Prostate gland (tissue), 2 donors: ENCODE data around the gene SOX9. TPM values are rescaled to one million over a fixed set of nuclear protein-coding genes. Genes with fewer than 3 reads are reported as not detected.
"Not testable (repeated sequence)": the region's sequence is repeated elsewhere in the genome, so short reads cannot be mapped to it uniquely, and the experiment has no call there.

Source experiments
- DNase-seq: peaks from one replicate; pipeline ENCODE4 v3.0.0-alpha.2; 2019; ENCODE audit warnings: low spot score
- H3K27ac ChIP-seq, 2 donors: fragments of 200-600 bp; sonication (generic); 2 replicates each; pipeline ENCODE4 v1.5.1; 2017 to 2019
- H3K27me3 ChIP-seq: fragments of 200-600 bp; sonication (generic); replicated peaks from 2 replicates; pipeline ENCODE4 v1.5.1; 2019; ENCODE audit not compliant: insufficient read depth
- H3K36me3 ChIP-seq, 2 donors: fragments of 200-600 bp; sonication (generic); 1 replicate in 1 of 2; 2 replicates in 1 of 2; pipeline versions ENCODE4 v1.5.1 to v1.8.1; 2017 to 2019
- H3K4me1 ChIP-seq: fragments of 200-600 bp; sonication (generic); replicated peaks from 2 replicates; pipeline ENCODE4 v1.5.1; 2019
- H3K4me3 ChIP-seq, 2 donors: fragments of 200-600 bp; sonication (generic); 2 replicates each; pipeline ENCODE4 v1.5.1; 2017 to 2019
- H3K9me3 ChIP-seq: fragments of 200-600 bp; sonication (generic); 2 replicates; pipeline ENCODE4 v1.5.1; 2017
- CTCF ChIP-seq, 4 experiments: fragments of 200-600 bp in 2 of 4; fragments of 450-650 bp in 2 of 4; sonication (generic) in 2 of 4; IDR thresholded peaks; 1 replicate in 3 of 4; 2 replicates in 1 of 4; pipeline ENCODE4 v1.5.1; 2016 to 2019; ENCODE audit warnings: antibody characterized with exemption in 4 of 4, mild to moderate bottlenecking in 2 of 4, moderate library complexity in 2 of 4
- POLR2A ChIP-seq: fragments of 450-650 bp; IDR thresholded peaks from one replicate; pipeline ENCODE4 v1.6.1; 2016; ENCODE audit warnings: antibody characterized with exemption, mild to moderate bottlenecking
- POLR2AphosphoS5 ChIP-seq: sonication (generic); formaldehyde crosslinking; IDR thresholded peaks from one replicate; pipeline ENCODE4 v1.6.1; 2017; ENCODE audit warnings: antibody characterized with exemption
- WGBS: methylation state at CpG from one replicate; pipeline ENCODE4 v1.1.5; 2018; 5-methylcytosine and 5-hydroxymethylcytosine counted together
- intact Hi-C: fragments of 100-400 bp; cut with DNase I; formaldehyde crosslinking; loops from one replicate; pipeline ENCODE4 v1.14.2; 2022
- total RNA-seq, 2 donors: library from RNA; depleted of rRNA; stranded (reverse); fragments of >200 nt; gene quantifications; one replicate each; pipeline ENCODE4 v1.1.0, GENCODE V29; 2016

The SOX9 gene
- total RNA-seq, 2 donors from 2014 or later: 92.8 to 204 TPM

- no peak overlapping the region for H3K27ac ChIP-seq
- no peaks in the 10 kb centered on the region for H3K27me3 ChIP-seq
- no peak overlapping the region for H3K4me3 ChIP-seq
- no peaks in the 10 kb centered on the region for H3K4me1 ChIP-seq
- no peak for DNase-seq
- no peaks in the 10 kb centered on the region for H3K36me3 ChIP-seq
- no peak for TF ChIP-seq POLR2A
- TF ChIP-seq POLR2AphosphoS5: no peak
- no peak for TF ChIP-seq CTCF (IDR thresholded peaks at IDR 0.05)
- 66% methylated on average over 18 of the region's 18 CpGs for WGBS
- intact Hi-C loops: loop anchor here (10.0 kb wide), 1 partner anchor 1336 kb away; no protein-coding TSS in a partner anchor
- no peaks in the 10 kb centered on the region for H3K9me3 ChIP-seq
Observed at GRCh38 chr17:72110231-72110941, 10.4 kb upstream of the SOX9 start.

- no peak overlapping the region for H3K4me3 ChIP-seq
Observed at GRCh38 chr17:72110942-72111318, 9.9 kb upstream of the SOX9 start.

GRCh38 chr17:72111336-72111923 is 9.4 kb upstream of the SOX9 start:
- 56% methylated on average over 10 of the region's 10 CpGs for WGBS
- Histone ChIP-seq H3K36me3 (no peaks in the 10 kb centered on the region), H3K4me1 (no peaks in the 10 kb centered on the region), H3K4me3 (no peak overlapping the region), H3K27me3 (no peaks in the 10 kb centered on the region), H3K27ac (no peak overlapping the region), H3K9me3 (no peaks in the 10 kb centered on the region)
- DNase-seq: no peak
- intact Hi-C loops: loop anchor here (10.0 kb wide), 1 partner anchor 1337 kb away; no protein-coding TSS in a partner anchor
- no peak for TF ChIP-seq POLR2A
- TF ChIP-seq CTCF (IDR thresholded peaks at IDR 0.05): no peak
- no peak for TF ChIP-seq POLR2AphosphoS5

More at GRCh38 chr17:72110942-72111318, 9.9 kb upstream of the SOX9 start:
- WGBS: 41% methylated on average over 4 of the region's 4 CpGs
- H3K36me3 ChIP-seq: no peaks in the 10 kb centered on the region
- H3K9me3 ChIP-seq: no peaks in the 10 kb centered on the region
- no peak for DNase-seq
- no peaks in the 10 kb centered on the region for H3K27me3 ChIP-seq
- H3K27ac ChIP-seq: no peak overlapping the region
- H3K4me1 ChIP-seq: no peaks in the 10 kb centered on the region
- no peak for TF ChIP-seq POLR2AphosphoS5
- no peak for TF ChIP-seq CTCF (IDR thresholded peaks at IDR 0.05)
- no peak for TF ChIP-seq POLR2A
- intact Hi-C loops: loop anchor here (10.0 kb wide), 1 partner anchor 1336 kb away; no protein-coding TSS in a partner anchor

- H3K9me3 ChIP-seq, H3K27me3 ChIP-seq, H3K36me3 ChIP-seq, DNase-seq, H3K4me1 ChIP-seq, H3K4me3 ChIP-seq, H3K27ac ChIP-seq: not testable (repeated sequence)
- intact Hi-C loops: loop anchor here (10.0 kb wide), 1 partner anchor 1337 kb away; no protein-coding TSS in a partner anchor
- WGBS: 92% methylated on average over 5 of the region's 5 CpGs
Observed at GRCh38 chr17:72111926-72112325, 8.9 kb upstream of the SOX9 start.

- no peak for DNase-seq
- Histone ChIP-seq H3K4me3 (no peak overlapping the region), H3K4me1 (peaks cover 3% of the 10 kb centered on the region), H3K27me3 (no peaks in the 10 kb centered on the region), H3K36me3 (no peaks in the 10 kb centered on the region), H3K9me3 (no peaks in the 10 kb centered on the region), H3K27ac (no peak overlapping the region)
- TF ChIP-seq POLR2A (no peak), POLR2AphosphoS5 (no peak), CTCF (IDR thresholded peaks at IDR 0.05) (no peak)
- WGBS: 94% methylated on average over 4 of the region's 4 CpGs
- intact Hi-C loops: loop anchor here (10.0 kb wide), 1 partner anchor 1339 kb away; no protein-coding TSS in a partner anchor
Observed at GRCh38 chr17:72113751-72114150, 7.1 kb upstream of the SOX9 start.
